ENCODE data around the gene PTPRZ1.

The PTPRZ1 gene

DNA sequence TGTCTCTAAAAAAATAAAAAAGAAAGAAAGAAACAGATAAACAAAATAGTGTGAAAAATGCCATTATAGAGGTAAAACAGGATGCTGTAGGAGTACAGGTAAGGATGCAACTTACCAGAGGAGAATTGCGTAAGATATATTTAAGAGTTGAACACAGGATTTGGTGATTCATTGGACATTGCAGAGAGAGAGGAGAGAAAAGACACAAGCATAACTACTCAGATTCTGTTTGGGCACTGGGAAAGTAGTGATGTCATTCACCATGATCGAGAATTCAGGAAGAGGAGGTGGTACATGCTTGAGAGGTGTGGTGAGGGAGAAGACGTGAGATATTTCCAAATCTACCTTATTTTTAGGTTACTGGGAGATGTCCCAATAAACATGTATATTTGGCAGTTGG lies 173.4 kb downstream of the PTPRZ1 start:
- DNase-seq (ENCODE audit: low read depth in 1 of 2, low spot score in 1 of 2): no peak
- Histone ChIP-seq H3K27ac (replicated peaks) (no peak overlapping the region), H3K4me3 (replicated peaks; ENCODE audit: insufficient read depth, low read length) (no peak overlapping the region), H3K27me3 (ENCODE audit: insufficient read depth, poor library complexity, severe bottlenecking) (no peaks in the 10 kb centered on the region)
- TF ChIP-seq, protein P1, sequence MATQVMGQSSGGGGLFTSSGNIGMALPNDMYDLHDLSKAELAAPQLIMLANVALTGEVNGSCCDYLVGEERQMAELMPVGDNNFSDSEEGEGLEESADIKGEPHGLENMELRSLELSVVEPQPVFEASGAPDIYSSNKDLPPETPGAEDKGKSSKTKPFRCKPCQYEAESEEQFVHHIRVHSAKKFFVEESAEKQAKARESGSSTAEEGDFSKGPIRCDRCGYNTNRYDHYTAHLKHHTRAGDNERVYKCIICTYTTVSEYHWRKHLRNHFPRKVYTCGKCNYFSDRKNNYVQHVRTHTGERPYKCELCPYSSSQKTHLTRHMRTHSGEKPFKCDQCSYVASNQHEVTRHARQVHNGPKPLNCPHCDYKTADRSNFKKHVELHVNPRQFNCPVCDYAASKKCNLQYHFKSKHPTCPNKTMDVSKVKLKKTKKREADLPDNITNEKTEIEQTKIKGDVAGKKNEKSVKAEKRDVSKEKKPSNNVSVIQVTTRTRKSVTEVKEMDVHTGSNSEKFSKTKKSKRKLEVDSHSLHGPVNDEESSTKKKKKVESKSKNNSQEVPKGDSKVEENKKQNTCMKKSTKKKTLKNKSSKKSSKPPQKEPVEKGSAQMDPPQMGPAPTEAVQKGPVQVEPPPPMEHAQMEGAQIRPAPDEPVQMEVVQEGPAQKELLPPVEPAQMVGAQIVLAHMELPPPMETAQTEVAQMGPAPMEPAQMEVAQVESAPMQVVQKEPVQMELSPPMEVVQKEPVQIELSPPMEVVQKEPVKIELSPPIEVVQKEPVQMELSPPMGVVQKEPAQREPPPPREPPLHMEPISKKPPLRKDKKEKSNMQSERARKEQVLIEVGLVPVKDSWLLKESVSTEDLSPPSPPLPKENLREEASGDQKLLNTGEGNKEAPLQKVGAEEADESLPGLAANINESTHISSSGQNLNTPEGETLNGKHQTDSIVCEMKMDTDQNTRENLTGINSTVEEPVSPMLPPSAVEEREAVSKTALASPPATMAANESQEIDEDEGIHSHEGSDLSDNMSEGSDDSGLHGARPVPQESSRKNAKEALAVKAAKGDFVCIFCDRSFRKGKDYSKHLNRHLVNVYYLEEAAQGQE (IDR thresholded peaks at IDR 0.05; ENCODE audit: insufficient replicate concordance, low read depth): no peak
- no peak for TF ChIP-seq GABPA (IDR thresholded peaks at IDR 0.05; ENCODE audit: low read depth)
- TF ChIP-seq SPI1 (IDR thresholded peaks at IDR 0.05; ENCODE audit: borderline replicate concordance, low read depth): no peak
- TF ChIP-seq POLR2AphosphoS5 (IDR thresholded peaks at IDR 0.05; ENCODE audit: low read depth): no peak
- TF ChIP-seq, protein P2, sequence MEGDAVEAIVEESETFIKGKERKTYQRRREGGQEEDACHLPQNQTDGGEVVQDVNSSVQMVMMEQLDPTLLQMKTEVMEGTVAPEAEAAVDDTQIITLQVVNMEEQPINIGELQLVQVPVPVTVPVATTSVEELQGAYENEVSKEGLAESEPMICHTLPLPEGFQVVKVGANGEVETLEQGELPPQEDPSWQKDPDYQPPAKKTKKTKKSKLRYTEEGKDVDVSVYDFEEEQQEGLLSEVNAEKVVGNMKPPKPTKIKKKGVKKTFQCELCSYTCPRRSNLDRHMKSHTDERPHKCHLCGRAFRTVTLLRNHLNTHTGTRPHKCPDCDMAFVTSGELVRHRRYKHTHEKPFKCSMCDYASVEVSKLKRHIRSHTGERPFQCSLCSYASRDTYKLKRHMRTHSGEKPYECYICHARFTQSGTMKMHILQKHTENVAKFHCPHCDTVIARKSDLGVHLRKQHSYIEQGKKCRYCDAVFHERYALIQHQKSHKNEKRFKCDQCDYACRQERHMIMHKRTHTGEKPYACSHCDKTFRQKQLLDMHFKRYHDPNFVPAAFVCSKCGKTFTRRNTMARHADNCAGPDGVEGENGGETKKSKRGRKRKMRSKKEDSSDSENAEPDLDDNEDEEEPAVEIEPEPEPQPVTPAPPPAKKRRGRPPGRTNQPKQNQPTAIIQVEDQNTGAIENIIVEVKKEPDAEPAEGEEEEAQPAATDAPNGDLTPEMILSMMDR (IDR thresholded peaks at IDR 0.05; ENCODE audit: insufficient read depth, low read length): no peak

DNA sequence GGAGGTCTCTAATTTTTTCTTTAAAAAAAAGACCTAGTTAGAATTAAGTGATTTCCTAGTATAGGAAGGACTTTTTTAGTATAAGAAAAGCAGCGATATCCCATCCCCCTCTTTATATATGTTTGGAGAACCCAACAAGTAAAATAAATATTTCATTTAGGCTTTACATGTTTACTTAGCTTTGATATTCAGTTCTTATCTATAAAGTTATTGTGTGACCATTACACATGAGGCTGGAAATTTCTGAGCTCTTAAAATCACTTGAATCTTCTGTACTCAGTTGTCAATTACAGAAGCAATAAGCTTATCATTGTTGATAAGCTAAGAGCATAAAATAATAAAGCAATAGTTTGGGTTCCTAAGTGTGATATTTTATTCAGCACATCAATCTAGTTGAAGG lies 181.4 kb downstream of the PTPRZ1 start:
- no peak for DNase-seq (ENCODE audit: low read depth in 1 of 2, low spot score in 1 of 2)
- Histone ChIP-seq H3K4me3 (replicated peaks; ENCODE audit: insufficient read depth, low read length) (no peak overlapping the region), H3K27ac (replicated peaks) (no peak overlapping the region), H3K27me3 (ENCODE audit: insufficient read depth, poor library complexity, severe bottlenecking) (no peaks in the 10 kb centered on the region)
- TF ChIP-seq, protein P1 (IDR thresholded peaks at IDR 0.05; ENCODE audit: insufficient replicate concordance, low read depth): no peak
- TF ChIP-seq GABPA (IDR thresholded peaks at IDR 0.05; ENCODE audit: low read depth) (no peak), SPI1 (IDR thresholded peaks at IDR 0.05; ENCODE audit: borderline replicate concordance, low read depth) (no peak), POLR2AphosphoS5 (IDR thresholded peaks at IDR 0.05; ENCODE audit: low read depth) (no peak)
- TF ChIP-seq, protein P2 (IDR thresholded peaks at IDR 0.05; ENCODE audit: insufficient read depth, low read length): no peak

DNA sequence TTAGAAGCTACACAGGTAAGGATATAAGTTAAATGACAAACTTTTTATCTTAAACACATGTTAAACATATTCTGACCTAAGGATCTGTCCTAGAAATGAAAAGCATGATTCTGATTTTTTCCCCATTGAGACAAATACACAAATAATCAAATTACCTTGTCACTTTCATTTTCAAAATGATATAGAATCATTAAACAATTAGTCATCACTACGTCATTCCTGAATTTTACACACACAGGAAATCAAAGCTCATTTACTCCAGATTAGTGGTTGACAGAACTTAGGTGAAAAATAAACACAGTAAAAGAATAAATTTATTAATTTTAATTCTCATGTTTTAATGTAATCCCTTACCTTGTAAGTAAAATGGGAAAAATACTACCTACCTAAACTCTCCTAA lies 182.1 kb downstream of the PTPRZ1 start:
- H3K4me3 ChIP-seq (replicated peaks; ENCODE audit: insufficient read depth, low read length): no peak overlapping the region
- TF ChIP-seq SPI1 (IDR thresholded peaks at IDR 0.05; ENCODE audit: borderline replicate concordance, low read depth) (no peak), GABPA (IDR thresholded peaks at IDR 0.05; ENCODE audit: low read depth) (no peak), POLR2AphosphoS5 (IDR thresholded peaks at IDR 0.05; ENCODE audit: low read depth) (no peak)
- TF ChIP-seq, protein P1 (IDR thresholded peaks at IDR 0.05; ENCODE audit: insufficient replicate concordance, low read depth): no peak
- TF ChIP-seq, protein P2 (IDR thresholded peaks at IDR 0.05; ENCODE audit: insufficient read depth, low read length): no peak
- H3K27me3 ChIP-seq (ENCODE audit: insufficient read depth, poor library complexity, severe bottlenecking): no peaks in the 10 kb centered on the region
- H3K27ac ChIP-seq (replicated peaks): no peak overlapping the region
- no peak for DNase-seq (ENCODE audit: low read depth in 1 of 2, low spot score in 1 of 2)

Data from HL-60 (cell line).